DOHH2 (cell line): ENCODE measurements around the gene TMEM267.

Experiments
- EZH2phosphoT487 ChIP-seq: fragments of 200-600 bp; sonication (generic); IDR thresholded peaks from 2 replicates; pipeline ENCODE4 v1.6.1; 2017; ENCODE audit warnings: borderline replicate concordance, mild to moderate bottlenecking, antibody characterized with exemption, low read length, moderate library complexity, mixed read lengths
- TF ChIP-seq, protein P1 (sequence below): fragments of 200-600 bp; sonication (generic); IDR thresholded peaks from one replicate; pipeline ENCODE4 v1.5.1; 2014; ENCODE audit warnings: antibody characterized with exemption, mild to moderate bottlenecking, low read depth, low read length; ENCODE audit not compliant: poor library complexity, severe bottlenecking

GRCh38 chr5:43461066-43461465 lies 22.6 kb downstream of the TMEM267 start:
- TF ChIP-seq, protein P1, sequence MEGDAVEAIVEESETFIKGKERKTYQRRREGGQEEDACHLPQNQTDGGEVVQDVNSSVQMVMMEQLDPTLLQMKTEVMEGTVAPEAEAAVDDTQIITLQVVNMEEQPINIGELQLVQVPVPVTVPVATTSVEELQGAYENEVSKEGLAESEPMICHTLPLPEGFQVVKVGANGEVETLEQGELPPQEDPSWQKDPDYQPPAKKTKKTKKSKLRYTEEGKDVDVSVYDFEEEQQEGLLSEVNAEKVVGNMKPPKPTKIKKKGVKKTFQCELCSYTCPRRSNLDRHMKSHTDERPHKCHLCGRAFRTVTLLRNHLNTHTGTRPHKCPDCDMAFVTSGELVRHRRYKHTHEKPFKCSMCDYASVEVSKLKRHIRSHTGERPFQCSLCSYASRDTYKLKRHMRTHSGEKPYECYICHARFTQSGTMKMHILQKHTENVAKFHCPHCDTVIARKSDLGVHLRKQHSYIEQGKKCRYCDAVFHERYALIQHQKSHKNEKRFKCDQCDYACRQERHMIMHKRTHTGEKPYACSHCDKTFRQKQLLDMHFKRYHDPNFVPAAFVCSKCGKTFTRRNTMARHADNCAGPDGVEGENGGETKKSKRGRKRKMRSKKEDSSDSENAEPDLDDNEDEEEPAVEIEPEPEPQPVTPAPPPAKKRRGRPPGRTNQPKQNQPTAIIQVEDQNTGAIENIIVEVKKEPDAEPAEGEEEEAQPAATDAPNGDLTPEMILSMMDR = no peak
- TF ChIP-seq EZH2phosphoT487 = no peak
